Nephron (organoid): Measurements from ENCODE around the gene SIL1.
"Not testable (repeated sequence)": the region's sequence is repeated elsewhere in the genome, so short reads cannot be mapped to it uniquely, and the experiment has no call there.

ENCODE experiments used
- H3K27ac Mint-ChIP-seq, 3 experiments: 2 replicates each; pipeline ENCODE4 v1.8.0; 2020; ENCODE audit warnings: mixed read lengths in 3 of 3, mild to moderate bottlenecking in 2 of 3, moderate library complexity in 1 of 3
- H3K27me3 Mint-ChIP-seq: 2 replicates; pipeline ENCODE4 v1.8.0; 2021; ENCODE audit warnings: low read depth, mild to moderate bottlenecking, moderate library complexity, mixed read lengths
- H3K36me3 Mint-ChIP-seq: 2 replicates; pipeline ENCODE4 v1.8.0; 2020; ENCODE audit warnings: low read depth, mixed read lengths
- H3K4me1 Mint-ChIP-seq: 2 replicates; pipeline ENCODE4 v1.8.0; 2020; ENCODE audit warnings: mixed read lengths
- H3K4me3 Mint-ChIP-seq, 3 experiments: 2 replicates each; pipeline ENCODE4 v1.8.0; 2020; ENCODE audit warnings: mild to moderate bottlenecking in 3 of 3, mixed read lengths in 3 of 3, moderate library complexity in 2 of 3
- H3K9me3 Mint-ChIP-seq: 2 replicates; pipeline ENCODE4 v1.8.0; 2020; ENCODE audit warnings: mixed read lengths
- TF ChIP-seq, protein P1 (sequence below), 3 experiments: fragments of 200-600 bp; sonication (generic); IDR thresholded peaks; one replicate each; pipeline ENCODE4 v1.5.0; 2021; ENCODE audit warnings: antibody characterized with exemption in 3 of 3; ENCODE audit not compliant: unreplicated experiment in 3 of 3

Gene SIL1

DNA sequence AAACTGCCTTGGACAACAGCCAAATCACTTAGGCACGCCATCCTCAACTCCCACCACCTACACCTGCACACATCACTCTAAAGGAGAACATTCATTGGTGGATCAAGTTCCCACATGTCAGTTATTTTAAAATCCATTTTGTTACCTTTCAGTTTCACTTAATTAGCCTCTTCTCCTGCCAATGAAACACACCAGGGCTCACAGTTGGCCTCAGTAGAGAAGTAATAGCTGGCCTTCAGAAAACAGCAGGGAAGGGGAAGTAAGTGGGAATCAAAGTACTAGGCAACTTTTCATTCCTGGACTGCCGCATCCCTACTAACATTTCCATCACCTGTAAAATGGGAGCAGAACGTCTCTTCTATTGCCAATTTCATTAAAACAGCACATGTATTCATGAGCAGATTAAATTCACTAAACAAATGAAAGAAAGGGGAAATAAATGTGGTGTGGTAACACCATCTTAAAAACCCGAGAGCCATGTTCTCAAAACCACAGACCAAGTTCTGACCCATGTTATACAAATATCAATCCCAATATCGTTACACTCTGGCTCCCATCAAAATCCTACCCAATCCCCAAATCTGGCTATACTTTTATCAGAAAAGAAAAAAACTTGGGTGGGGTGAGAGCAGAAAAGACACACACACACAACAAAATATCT is 1.7 kb downstream of the SIL1 start:
- H3K4me3 Mint-ChIP-seq = peak overlapping the region; percentile 85 to 90 (median 88)
- H3K27me3 Mint-ChIP-seq = peaks cover 3% of the 10 kb centered on the region
- no peaks in the 10 kb centered on the region for H3K9me3 Mint-ChIP-seq
- peaks cover 32% of the 10 kb centered on the region for H3K4me1 Mint-ChIP-seq
- H3K27ac Mint-ChIP-seq = peak overlapping the region; percentile 2 to 88 (median 61)
- TF ChIP-seq, protein P1, sequence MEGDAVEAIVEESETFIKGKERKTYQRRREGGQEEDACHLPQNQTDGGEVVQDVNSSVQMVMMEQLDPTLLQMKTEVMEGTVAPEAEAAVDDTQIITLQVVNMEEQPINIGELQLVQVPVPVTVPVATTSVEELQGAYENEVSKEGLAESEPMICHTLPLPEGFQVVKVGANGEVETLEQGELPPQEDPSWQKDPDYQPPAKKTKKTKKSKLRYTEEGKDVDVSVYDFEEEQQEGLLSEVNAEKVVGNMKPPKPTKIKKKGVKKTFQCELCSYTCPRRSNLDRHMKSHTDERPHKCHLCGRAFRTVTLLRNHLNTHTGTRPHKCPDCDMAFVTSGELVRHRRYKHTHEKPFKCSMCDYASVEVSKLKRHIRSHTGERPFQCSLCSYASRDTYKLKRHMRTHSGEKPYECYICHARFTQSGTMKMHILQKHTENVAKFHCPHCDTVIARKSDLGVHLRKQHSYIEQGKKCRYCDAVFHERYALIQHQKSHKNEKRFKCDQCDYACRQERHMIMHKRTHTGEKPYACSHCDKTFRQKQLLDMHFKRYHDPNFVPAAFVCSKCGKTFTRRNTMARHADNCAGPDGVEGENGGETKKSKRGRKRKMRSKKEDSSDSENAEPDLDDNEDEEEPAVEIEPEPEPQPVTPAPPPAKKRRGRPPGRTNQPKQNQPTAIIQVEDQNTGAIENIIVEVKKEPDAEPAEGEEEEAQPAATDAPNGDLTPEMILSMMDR (IDR thresholded peaks at IDR 0.05; ENCODE audit: unreplicated experiment in 3 of 3) = no peak
- peaks cover 28% of the 10 kb centered on the region for H3K36me3 Mint-ChIP-seq

DNA sequence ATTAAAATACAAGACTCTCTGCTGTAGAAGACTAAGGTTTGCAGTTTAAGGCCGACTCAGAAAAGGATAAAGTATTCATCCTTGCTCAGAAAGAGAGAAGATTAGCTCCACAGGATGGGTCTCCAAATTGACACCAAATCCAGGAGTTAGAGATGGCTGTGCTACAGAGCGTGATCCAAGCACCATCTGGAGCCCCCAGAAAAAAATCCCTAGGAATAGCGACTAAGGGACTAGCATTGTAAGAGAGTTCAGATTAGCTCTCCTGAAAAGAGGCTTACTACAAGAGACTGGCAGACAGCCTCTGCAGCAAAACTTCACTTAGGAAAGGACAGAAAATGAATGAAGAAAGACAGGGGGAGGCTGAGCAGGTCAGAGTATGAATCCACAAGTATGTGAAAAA is 3.7 kb downstream of the SIL1 start:
- H3K36me3 Mint-ChIP-seq = peaks cover 37% of the 10 kb centered on the region
- peak overlapping the region; percentile 52 to 76 (median 56) for H3K4me3 Mint-ChIP-seq
- H3K27me3 Mint-ChIP-seq = peaks cover 3% of the 10 kb centered on the region
- peak overlapping the region; percentile 13 to 82 (median 47) for H3K27ac Mint-ChIP-seq
- TF ChIP-seq, protein P1 (IDR thresholded peaks at IDR 0.05; ENCODE audit: unreplicated experiment in 3 of 3) = no peak
- H3K4me1 Mint-ChIP-seq = peaks cover 34% of the 10 kb centered on the region
- no peaks in the 10 kb centered on the region for H3K9me3 Mint-ChIP-seq

DNA sequence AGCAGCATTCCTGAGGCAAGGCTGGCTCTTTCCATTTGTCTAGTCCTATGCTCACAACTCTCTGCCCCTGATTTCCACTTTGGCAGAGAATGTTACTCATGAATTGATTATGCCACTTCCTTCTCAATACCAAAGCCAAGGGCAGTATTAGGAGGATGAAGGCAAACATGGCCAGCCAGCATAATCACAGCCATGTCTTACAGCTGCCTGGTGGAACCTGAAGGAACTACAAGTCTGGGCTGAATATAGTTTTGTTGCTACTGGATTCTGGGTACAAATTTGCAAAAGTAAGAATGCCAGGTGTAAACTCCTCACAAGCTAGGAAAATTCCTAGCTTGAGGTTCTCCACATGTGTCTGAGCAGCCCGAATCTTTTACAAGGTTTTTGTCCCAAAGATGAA is 4.2 kb downstream of the SIL1 start:
- no peaks in the 10 kb centered on the region for H3K9me3 Mint-ChIP-seq
- peak overlapping the region in 1 of 3 experiments; percentile 76 for H3K4me3 Mint-ChIP-seq
- H3K36me3 Mint-ChIP-seq = peaks cover 37% of the 10 kb centered on the region
- H3K27ac Mint-ChIP-seq = peak overlapping the region in 2 of 3 experiments; percentile 13 to 82
- peaks cover 32% of the 10 kb centered on the region for H3K4me1 Mint-ChIP-seq
- peaks cover 3% of the 10 kb centered on the region for H3K27me3 Mint-ChIP-seq
- TF ChIP-seq, protein P1 (IDR thresholded peaks at IDR 0.05; ENCODE audit: unreplicated experiment in 3 of 3) = peak in 1 of 3 experiments; percentile 36

DNA sequence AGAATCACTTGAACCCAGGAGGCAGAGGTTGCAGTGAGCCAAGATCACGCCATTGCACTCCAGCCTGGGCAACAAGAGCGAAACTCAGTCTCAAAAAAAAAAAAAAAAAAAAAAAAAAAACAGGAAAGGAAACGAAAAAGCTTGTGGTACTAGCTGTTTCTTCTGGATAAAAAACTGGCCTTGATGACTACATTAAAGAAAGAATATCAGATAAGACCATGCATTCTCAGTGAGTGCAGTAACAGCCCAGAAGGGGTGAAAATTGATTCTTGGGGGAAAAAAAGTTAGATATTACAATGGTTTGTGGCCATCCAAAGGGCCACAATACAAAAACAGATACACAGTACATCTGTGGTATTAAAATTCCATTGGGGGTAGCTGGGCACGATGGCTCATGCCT is 5.3 kb downstream of the SIL1 start:
- Mint-ChIP-seq H3K4me1 (peaks cover 32% of the 10 kb centered on the region), H3K4me3 (peak overlapping the region in 1 of 3 experiments; percentile 25), H3K36me3 (peaks cover 42% of the 10 kb centered on the region), H3K27ac (peak overlapping the region in 2 of 3 experiments; percentile 42 to 65)
- not testable (repeated sequence) for H3K27me3 Mint-ChIP-seq, H3K9me3 Mint-ChIP-seq

DNA sequence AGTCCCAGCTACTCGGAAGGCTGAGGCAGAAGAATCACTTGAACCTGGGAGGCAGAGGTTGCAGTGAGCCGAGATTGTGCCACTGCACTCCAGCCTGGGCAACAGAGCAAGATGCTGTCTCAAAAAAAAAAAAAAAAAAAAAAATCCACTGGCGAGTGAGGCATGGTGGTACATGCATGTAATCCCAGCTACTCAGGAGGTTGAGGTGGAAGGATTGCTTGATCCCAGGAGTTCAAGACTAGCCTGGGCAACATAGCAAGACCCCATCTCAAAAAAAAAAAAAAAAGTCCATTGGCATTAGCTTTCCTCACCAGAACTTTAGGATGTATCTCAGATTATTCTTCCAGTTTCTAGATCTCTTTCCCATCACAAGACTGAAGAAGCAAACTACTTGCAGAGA is 6.2 kb downstream of the SIL1 start:
- not testable (repeated sequence) for H3K9me3 Mint-ChIP-seq, H3K4me3 Mint-ChIP-seq, H3K27me3 Mint-ChIP-seq
- peak overlapping the region in 1 of 3 experiments; percentile 54 for H3K27ac Mint-ChIP-seq
- H3K36me3 Mint-ChIP-seq = peaks cover 45% of the 10 kb centered on the region
- peaks cover 26% of the 10 kb centered on the region for H3K4me1 Mint-ChIP-seq

DNA sequence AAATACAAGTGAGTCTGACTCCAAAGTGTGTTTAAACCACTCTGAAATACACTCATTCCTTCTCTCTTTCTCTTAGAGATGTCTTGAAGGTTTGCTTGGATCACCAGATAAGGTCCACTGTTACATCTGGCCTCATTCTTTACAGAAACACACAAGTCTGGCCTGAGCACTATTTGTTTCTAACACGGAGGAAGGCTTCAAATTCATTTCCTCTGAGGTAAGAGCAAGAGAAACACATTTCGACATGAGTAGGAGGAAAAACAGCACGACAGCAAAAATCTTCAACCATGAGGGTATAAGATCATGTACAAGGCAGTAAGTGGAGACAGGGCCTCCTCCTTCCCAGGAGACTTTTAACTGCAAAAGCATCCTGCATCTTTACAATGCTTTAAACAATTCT is 8.0 kb downstream of the SIL1 start:
- Mint-ChIP-seq H3K4me1 (peaks cover 34% of the 10 kb centered on the region), H3K27ac (peak overlapping the region; percentile 57 to 91 (median 89)), H3K27me3 (no peaks in the 10 kb centered on the region), H3K4me3 (no peak overlapping the region), H3K36me3 (peaks cover 44% of the 10 kb centered on the region), H3K9me3 (peaks cover 2% of the 10 kb centered on the region)
- TF ChIP-seq, protein P1 (IDR thresholded peaks at IDR 0.05; ENCODE audit: unreplicated experiment in 3 of 3) = no peak
